Activated CD4-positive, alpha-beta T cell treated with anti-CD3 and anti-CD28 coated beads for 36 hours (primary cell): Measurements from ENCODE around the gene TSPAN9. TPM values are rescaled to one million over a fixed set of nuclear protein-coding genes. Genes with fewer than 3 reads are reported as not detected.

Experiments used
- ATAC-seq: fragments of 200-7000 bp; cut with Tn5 transposase; one replicate; pipeline ENCODE4 v1.10.0; 2021; ENCODE audit warnings: mild to moderate bottlenecking, moderate library complexity
- CTCF ChIA-PET: fragments of 350-600 bp; sonication (Branson Sonifier 250); formaldehyde crosslinking; loops from one replicate; lab custom pipeline; 2021; ENCODE audit warnings: antibody characterized with exemption; lab: Charles Lee
- POLR2A ChIA-PET: fragments of 350-600 bp; sonication (Branson Sonifier 250); formaldehyde crosslinking; loops from one replicate; lab custom pipeline; 2021; ENCODE audit warnings: antibody characterized with exemption, inconsistent platforms; lab: Charles Lee
- DNase-seq: peaks from one replicate; pipeline ENCODE4 v3.0.0-alpha.2; 2020
- H3K27ac Mint-ChIP-seq: one replicate; pipeline ENCODE4 v1.8.0; 2021; ENCODE audit warnings: mixed read lengths
- H3K27me3 Mint-ChIP-seq: one replicate; pipeline ENCODE4 v1.8.0; 2021; ENCODE audit warnings: mixed read lengths
- H3K36me3 Mint-ChIP-seq: one replicate; pipeline ENCODE4 v1.8.0; 2021; ENCODE audit warnings: low read depth, mixed read lengths
- H3K4me1 Mint-ChIP-seq: one replicate; pipeline ENCODE4 v1.8.0; 2021; ENCODE audit warnings: mixed read lengths
- H3K4me3 Mint-ChIP-seq: one replicate; pipeline ENCODE4 v1.8.0; 2021; ENCODE audit warnings: mild to moderate bottlenecking, moderate library complexity, mixed read lengths
- H3K9me3 Mint-ChIP-seq: one replicate; pipeline ENCODE4 v1.8.0; 2021; ENCODE audit warnings: low read depth, mixed read lengths
- intact Hi-C, 2 experiments: fragments of 100-400 bp; cut with DNase I in 1 of 2; cut with micrococcal nuclease in 1 of 2; formaldehyde crosslinking; loops; one replicate each; pipeline versions ENCODE4 v1.14.2 to v1.15.1; 2022 to 2024; cut with DNase I, micrococcal nuclease
- total RNA-seq, 2 experiments: library from RNA; stranded (reverse); gene quantifications; one replicate each; pipeline ENCODE4 v1.2.3, GENCODE V29; 2021

Gene TSPAN9
- total RNA-seq, 2 experiments from 2014 or later, result 0.82 to 1.3 TPM

DNA sequence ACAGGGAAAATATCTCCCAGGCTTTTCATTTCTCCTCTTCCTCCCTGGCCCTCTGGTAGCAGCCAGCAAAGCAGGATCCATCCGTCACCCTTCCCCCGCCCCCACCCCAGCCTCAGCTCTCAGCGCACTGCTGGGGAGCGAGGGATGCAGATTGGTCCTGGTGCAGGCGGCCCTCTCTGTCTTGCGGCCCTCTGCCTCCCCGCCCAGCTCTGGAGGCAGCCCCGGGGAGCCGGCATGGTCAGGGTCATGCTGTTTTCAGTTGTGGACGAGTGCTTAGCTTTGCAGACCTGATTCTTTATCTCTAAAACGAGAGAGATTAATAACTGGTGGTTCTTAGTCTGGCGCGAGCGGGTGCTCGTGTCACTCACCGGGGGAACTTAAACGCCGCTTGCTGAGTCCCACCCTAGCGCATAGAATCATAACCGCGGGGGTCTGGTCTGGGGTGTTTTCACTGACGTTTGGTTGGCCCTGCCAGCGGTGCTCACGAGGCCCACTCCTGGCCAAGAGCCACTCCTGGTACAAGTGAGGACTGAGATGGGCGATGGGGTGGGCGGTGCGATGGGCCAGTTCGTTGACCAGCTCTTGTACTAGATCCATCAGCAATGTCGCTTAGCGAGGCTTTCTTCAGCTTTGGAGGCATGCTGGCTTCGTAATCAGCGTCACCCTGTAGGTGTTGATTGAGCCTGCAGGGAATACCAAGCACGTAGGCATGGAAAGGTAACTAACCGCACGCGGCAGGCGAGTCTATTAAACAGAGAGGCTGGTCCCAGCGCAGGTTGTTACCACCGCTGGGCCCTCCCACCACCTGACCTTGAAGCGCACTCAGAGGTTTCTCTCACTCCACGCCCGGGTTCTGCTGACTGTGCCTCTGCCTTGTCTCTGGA lies 95.2 kb downstream of the TSPAN9 start:
- Mint-ChIP-seq H3K4me1 (peaks cover 13% of the 10 kb centered on the region), H3K27ac (no peak overlapping the region), H3K36me3 (no peaks in the 10 kb centered on the region), H3K27me3 (peaks cover 6% of the 10 kb centered on the region), H3K9me3 (no peaks in the 10 kb centered on the region), H3K4me3 (no peak overlapping the region)
- ATAC-seq (no peak), DNase-seq (no peak)
- intact Hi-C loops, result no loop called here
- CTCF ChIA-PET, result interaction anchor here (1.1 kb wide), 1 partner anchor 29 kb away, joined by 3 read pairs; no protein-coding TSS in a partner anchor
- POLR2A ChIA-PET, result no interaction called here

DNA sequence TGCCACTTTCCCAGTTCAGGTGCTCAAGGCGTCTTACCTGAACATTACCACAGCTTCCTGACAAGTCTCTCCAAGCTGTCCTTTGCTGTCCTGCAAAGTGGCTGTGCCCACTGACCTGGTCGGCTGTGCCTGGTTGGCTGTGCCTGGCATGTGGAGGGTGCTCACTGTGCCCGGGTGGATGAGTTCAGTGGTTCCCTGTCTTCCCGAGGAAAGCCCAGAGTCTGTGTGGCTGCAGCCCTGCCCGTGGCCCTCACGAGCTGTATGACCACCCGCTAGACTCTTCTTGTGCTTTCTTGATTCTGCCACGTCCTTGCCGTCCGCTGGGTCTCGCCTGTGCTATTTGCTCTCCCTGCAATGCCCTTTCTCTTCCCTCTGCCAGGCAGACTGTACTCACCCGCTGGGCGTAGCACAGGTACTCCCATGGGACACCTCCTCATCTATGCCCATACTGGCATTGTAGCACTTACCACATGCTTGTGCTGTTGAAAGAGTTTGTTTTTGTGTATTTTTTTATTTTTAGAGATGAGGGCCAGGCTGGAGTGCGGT lies 95.9 kb downstream of the TSPAN9 start:
- Mint-ChIP-seq H3K4me1 (peaks cover 13% of the 10 kb centered on the region), H3K36me3 (no peaks in the 10 kb centered on the region), H3K4me3 (no peak overlapping the region), H3K27me3 (peaks cover 8% of the 10 kb centered on the region), H3K27ac (no peak overlapping the region), H3K9me3 (no peaks in the 10 kb centered on the region)
- no peak for DNase-seq
- CTCF ChIA-PET, result interaction anchor here (1.1 kb wide), 1 partner anchor 30 kb away, joined by 3 read pairs; no protein-coding TSS in a partner anchor
- intact Hi-C loops, result no loop called here
- ATAC-seq, result no peak
- POLR2A ChIA-PET, result no interaction called here

DNA sequence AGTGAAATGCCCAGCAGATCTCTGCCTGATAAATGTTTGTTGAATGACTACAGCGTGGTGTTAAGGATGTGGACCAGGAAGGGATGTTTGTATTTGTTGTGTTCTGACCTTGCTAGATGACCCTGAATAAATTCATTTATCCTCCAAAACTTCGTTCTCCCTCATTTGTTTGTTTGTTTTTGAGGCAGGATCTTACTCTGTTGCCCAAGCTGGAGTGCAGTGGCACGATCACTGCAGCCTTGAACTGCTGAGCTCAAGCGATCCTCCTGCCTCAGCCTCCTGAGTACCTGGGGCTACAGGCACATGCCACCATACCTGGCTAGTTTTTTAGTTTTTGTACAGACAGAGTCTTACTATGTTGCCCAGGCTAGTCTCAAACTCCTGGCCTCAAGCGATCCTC lies 96.7 kb downstream of the TSPAN9 start:
- peaks cover 5% of the 10 kb centered on the region for H3K4me1 Mint-ChIP-seq
- ATAC-seq (no peak), DNase-seq (no peak)
- H3K27me3 Mint-ChIP-seq, result peaks cover 12% of the 10 kb centered on the region
- ChIA-PET POLR2A (no interaction called here), CTCF (no interaction called here)
- H3K27ac Mint-ChIP-seq, result no peak overlapping the region
- H3K9me3 Mint-ChIP-seq, result no peaks in the 10 kb centered on the region
- H3K4me3 Mint-ChIP-seq, result no peak overlapping the region
- no peaks in the 10 kb centered on the region for H3K36me3 Mint-ChIP-seq
- intact Hi-C loops, result no loop called here

DNA sequence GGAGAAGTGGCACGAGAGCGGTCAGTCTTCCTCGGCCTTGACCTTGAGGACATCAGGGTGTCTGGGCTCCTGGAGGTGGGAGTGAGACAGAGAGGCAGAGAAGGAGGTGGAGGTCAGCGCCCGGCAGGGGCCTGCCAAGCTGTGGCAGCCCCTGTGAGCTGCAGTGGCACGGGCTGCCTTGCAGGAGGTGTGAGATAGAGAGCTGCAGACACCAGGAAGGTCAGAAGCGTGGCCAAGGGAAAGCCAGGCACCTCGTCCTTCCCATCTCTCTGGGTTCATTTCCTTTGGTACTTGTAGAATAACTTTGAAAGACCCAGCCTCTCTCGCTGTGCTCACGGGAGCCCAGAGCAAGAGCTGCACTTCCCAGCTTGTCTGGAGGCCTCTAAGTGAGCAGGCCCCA lies 98.1 kb downstream of the TSPAN9 start:
- Mint-ChIP-seq H3K9me3 (no peaks in the 10 kb centered on the region), H3K4me1 (no peaks in the 10 kb centered on the region), H3K27me3 (peaks cover 13% of the 10 kb centered on the region), H3K36me3 (no peaks in the 10 kb centered on the region), H3K4me3 (no peak overlapping the region), H3K27ac (no peak overlapping the region)
- POLR2A ChIA-PET, result no interaction called here
- intact Hi-C loops, result no loop called here
- no peak for DNase-seq
- no peak for ATAC-seq
- CTCF ChIA-PET, result no interaction called here

DNA sequence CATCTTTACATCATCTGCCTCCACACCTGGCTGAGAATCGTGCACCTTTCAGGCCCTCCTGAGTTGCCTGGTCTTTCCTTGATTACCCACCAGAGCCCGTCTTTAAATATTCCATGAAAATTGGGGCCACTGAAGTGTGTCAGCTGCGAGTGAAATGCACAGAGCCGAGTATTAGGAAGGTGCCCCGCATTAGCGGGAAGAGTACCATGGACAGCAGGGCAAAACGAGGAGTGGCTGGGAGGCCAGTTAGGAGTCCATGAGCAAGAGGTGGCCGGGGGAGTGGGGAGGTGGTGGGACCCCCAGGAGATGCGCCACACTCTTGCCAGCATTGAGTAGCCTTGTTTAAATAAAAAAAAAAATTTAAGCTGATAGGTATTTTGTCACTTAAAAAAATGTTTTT lies 99.6 kb downstream of the TSPAN9 start:
- Mint-ChIP-seq H3K9me3 (no peaks in the 10 kb centered on the region), H3K4me1 (no peaks in the 10 kb centered on the region), H3K4me3 (no peak overlapping the region), H3K27me3 (peaks cover 13% of the 10 kb centered on the region), H3K27ac (no peak overlapping the region), H3K36me3 (no peaks in the 10 kb centered on the region)
- ChIA-PET CTCF (interaction anchor here (1.0 kb wide), 1 partner anchor 9 kb away, joined by 3 read pairs; no protein-coding TSS in a partner anchor), POLR2A (no interaction called here)
- DNase-seq (no peak), ATAC-seq (no peak)
- intact Hi-C loops, result no loop called here

DNA sequence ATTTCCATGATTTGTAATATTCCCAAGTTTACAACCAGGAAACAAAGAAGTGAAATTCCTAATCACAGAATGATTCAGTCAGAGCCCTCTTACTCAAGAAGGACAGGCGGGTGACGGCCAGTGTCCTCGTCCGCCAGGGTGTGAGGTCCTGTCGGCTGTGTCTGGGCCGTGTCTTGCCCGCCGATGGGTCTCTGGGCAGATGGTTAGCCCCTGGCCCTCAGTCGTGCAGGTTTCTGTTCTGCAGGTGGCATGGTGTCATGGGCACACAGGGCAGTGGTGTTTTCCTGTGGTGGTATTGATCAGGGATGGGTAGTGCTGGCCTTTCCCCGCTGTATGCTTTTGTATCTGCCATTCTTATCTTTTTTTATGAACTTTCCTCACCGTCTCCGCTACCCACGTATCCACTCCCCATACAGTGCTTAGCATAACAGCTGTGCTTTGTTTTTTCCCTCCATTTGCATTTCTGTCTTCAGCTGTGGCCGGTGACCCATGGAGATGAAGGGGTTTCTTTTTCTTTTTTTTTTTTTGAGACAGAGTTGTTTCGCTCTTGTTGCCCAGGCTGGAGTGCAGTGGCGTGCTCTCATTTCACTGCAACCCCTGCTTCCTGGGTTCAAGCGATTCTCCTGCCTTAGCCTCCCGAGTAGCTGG lies 100.7 kb downstream of the TSPAN9 start:
- CTCF ChIA-PET, result no interaction called here
- no peaks in the 10 kb centered on the region for H3K36me3 Mint-ChIP-seq
- ATAC-seq, result no peak

DNA sequence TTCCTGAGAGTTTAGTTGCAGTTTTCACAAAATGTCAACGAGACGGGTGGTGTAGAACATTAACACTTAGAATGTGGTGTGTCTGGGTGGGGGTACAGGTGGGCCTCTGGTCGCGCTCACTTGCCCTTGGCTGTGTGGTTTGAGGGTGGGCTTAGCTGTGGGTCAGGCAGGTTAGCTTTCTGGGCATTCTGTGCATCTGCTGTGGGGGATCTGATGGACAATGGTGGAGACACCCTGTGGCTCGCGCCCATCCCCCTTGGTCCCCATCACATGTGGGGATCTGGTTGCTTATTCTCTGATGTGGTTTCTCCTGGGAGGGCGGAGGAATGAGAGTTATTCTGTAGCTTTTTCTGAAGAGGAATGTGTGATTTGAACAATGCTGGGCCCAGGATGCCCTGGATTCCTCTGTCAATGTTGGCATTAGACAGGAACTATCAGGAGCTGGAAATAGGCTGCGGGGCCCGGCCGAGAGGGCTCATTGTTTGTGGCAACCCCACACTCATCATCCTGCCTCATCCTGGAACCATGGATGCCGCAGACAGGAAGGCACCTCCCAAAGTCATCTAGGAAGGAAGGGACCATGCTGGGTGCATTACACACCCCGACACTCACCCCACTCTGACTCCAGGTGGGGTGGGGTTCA lies 101.6 kb downstream of the TSPAN9 start:
- DNase-seq (no peak), ATAC-seq (no peak)
- no peaks in the 10 kb centered on the region for H3K4me1 Mint-ChIP-seq
- H3K27me3 Mint-ChIP-seq, result peaks cover 13% of the 10 kb centered on the region
- CTCF ChIA-PET, result interaction anchor here (1.0 kb wide), 1 partner anchor 43 kb away, joined by 5 read pairs; no protein-coding TSS in a partner anchor
- POLR2A ChIA-PET, result no interaction called here
- no peak overlapping the region for H3K27ac Mint-ChIP-seq
- no peak overlapping the region for H3K4me3 Mint-ChIP-seq
- no peaks in the 10 kb centered on the region for H3K36me3 Mint-ChIP-seq
- intact Hi-C loops, result no loop called here
- no peaks in the 10 kb centered on the region for H3K9me3 Mint-ChIP-seq

More for the DNA sequence above, 100.7 kb downstream of the TSPAN9 start:
- POLR2A ChIA-PET, result no interaction called here
- Mint-ChIP-seq H3K27ac (no peak overlapping the region), H3K9me3 (no peaks in the 10 kb centered on the region), H3K4me1 (no peaks in the 10 kb centered on the region), H3K4me3 (no peak overlapping the region), H3K27me3 (peaks cover 13% of the 10 kb centered on the region)
- intact Hi-C loops, result no loop called here
- no peak for DNase-seq

DNA sequence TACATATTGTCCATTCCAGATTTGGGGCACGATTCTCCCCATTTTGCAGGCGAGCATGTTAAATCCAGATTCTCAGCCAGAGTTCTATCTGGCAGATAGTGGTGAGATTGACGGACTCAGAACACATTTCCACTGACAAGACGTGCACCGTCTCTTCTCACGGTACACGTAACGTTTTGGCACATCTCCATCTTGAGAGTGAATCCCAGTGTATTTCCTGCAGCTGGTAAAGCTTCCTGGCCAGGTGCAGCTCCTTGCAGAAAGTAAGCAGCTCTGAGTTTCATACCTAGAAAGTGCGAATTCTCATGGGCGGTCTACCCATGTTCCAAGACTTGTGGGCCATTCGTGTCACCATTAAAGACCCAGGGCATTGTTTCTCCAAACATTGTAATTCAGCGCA lies 102.6 kb downstream of the TSPAN9 start:
- POLR2A ChIA-PET, result no interaction called here
- intact Hi-C loops, result no loop called here
- Mint-ChIP-seq H3K36me3 (no peaks in the 10 kb centered on the region), H3K27me3 (peaks cover 13% of the 10 kb centered on the region), H3K9me3 (no peaks in the 10 kb centered on the region), H3K4me3 (no peak overlapping the region), H3K4me1 (no peaks in the 10 kb centered on the region), H3K27ac (no peak overlapping the region)
- DNase-seq (no peak), ATAC-seq (no peak)
- CTCF ChIA-PET, result interaction anchor here (1.0 kb wide), 1 partner anchor 44 kb away, joined by 5 read pairs; no protein-coding TSS in a partner anchor

DNA sequence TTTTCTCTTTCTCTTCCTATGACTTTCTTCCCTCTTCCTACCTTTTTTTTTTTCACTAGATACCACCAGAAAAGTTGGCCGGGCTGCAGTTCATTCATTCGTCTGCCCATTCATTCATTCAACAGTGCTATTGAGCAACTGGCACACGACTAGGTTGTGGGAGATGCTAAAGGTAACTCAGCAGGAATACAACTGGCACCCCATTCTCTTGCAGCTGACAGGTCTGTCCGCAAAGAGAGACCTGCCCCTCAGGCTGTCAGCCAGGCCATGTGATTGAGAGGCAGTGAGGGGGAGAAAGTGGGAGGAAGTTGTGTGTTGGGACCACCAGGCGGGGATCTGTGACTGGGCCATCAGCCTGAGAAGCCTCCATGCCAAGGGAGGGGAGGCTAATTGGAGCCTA lies 105.2 kb downstream of the TSPAN9 start:
- intact Hi-C loops, result no loop called here
- peaks cover 13% of the 10 kb centered on the region for H3K27me3 Mint-ChIP-seq
- no peaks in the 10 kb centered on the region for H3K9me3 Mint-ChIP-seq
- DNase-seq, result no peak
- no peak overlapping the region for H3K27ac Mint-ChIP-seq
- H3K36me3 Mint-ChIP-seq, result no peaks in the 10 kb centered on the region
- no peak overlapping the region for H3K4me3 Mint-ChIP-seq
- H3K4me1 Mint-ChIP-seq, result peaks cover 4% of the 10 kb centered on the region
- POLR2A ChIA-PET, result no interaction called here
- ATAC-seq, result no peak
- CTCF ChIA-PET, result interaction anchor here (1.0 kb wide), 1 partner anchor 51 kb away, joined by 5 read pairs; no protein-coding TSS in a partner anchor

DNA sequence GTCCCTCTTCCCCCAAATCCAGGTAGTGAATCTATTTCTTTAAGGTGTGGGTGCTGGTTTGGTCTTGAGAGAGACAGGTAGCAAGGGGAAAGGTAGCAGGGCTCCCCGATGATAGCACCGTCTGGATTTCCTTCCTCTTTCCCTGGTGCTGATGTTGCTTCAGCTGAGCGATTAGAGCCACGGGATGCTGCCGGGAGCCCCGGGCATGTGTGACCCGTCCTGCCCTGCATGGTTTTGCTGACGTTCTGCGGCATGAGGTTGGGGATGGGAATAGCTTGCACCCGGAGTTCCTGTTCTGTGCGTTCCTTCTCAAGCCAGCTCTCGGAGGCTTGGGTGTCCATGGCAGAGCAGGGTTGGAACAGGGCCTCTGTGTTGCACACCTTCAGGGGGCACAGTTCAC lies 107.3 kb downstream of the TSPAN9 start:
- intact Hi-C loops, result no loop called here
- H3K27ac Mint-ChIP-seq, result no peak overlapping the region
- DNase-seq (no peak), ATAC-seq (no peak)
- H3K36me3 Mint-ChIP-seq, result no peaks in the 10 kb centered on the region
- H3K4me3 Mint-ChIP-seq, result no peak overlapping the region
- no peaks in the 10 kb centered on the region for H3K9me3 Mint-ChIP-seq
- H3K4me1 Mint-ChIP-seq, result peaks cover 4% of the 10 kb centered on the region
- POLR2A ChIA-PET, result no interaction called here
- H3K27me3 Mint-ChIP-seq, result peaks cover 5% of the 10 kb centered on the region
- CTCF ChIA-PET, result interaction anchor here (0.7 to 0.8 kb wide), 2 partner anchors 19 to 366 kb away, joined by 3 read pairs; no protein-coding TSS in a partner anchor

DNA sequence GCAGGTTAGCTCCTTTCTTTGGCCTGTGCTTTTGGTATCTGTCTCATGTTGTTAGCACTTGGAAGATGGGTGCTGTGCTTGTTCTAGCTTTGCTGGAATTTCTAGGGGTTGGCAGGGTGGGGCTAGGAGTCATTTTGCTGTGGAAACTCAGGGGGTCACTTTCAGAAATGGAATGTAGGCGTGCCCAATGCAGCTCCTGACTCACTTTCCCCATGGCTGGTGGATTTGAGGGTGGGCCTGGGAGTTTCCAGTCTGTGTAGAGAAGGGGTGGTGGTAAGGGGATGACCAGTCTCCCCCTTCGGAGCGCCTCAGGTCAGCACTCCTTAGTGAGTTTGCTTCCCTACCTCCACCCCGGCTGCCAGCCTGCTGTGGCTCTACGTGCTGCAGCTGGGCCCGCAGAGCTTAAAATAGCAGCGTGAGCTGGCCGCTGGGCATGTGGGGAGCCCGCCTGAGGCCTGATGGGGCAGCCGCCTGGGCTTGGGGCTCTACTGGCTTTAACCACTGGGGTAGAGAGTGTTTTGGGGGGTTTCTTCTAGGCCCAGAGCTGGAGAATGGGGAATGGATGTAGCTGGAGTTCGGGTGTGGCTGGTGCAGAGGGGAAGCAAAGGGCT lies 108.2 kb downstream of the TSPAN9 start:
- Mint-ChIP-seq H3K36me3 (no peaks in the 10 kb centered on the region), H3K9me3 (no peaks in the 10 kb centered on the region), H3K4me3 (no peak overlapping the region), H3K27me3 (peaks cover 2% of the 10 kb centered on the region), H3K27ac (no peak overlapping the region), H3K4me1 (peaks cover 4% of the 10 kb centered on the region)
- CTCF ChIA-PET, result interaction anchor here (0.6 to 1.4 kb wide), 3 partner anchors 20 to 160 kb away, joined by 3 to 4 read pairs (median 3); no protein-coding TSS in a partner anchor
- POLR2A ChIA-PET, result no interaction called here
- intact Hi-C loops, result no loop called here
- no peak for ATAC-seq
- no peak for DNase-seq
